Neuronal stem cell (in vitro differentiated cells): ENCODE results near the gene RAD17. TPM values are rescaled to one million over a fixed set of nuclear protein-coding genes. Genes with fewer than 3 reads are reported as not detected.

Experiments used
- DNase-seq: peaks from one replicate; pipeline ENCODE4 v3.0.0-alpha.2; 2013; ENCODE audit warnings: low spot score
- H2AFZ ChIP-seq: one replicate; pipeline ENCODE4 v1.6.1; 2013; ENCODE audit warnings: mild to moderate bottlenecking, low read length, inconsistent platforms
- H2AK5ac ChIP-seq: 2 replicates; pipeline ENCODE4 v1.6.1; 2013; ENCODE audit warnings: low read depth, mild to moderate bottlenecking, inconsistent platforms, low read length, moderate library complexity, mixed read lengths
- H2BK120ac ChIP-seq: 2 replicates; pipeline ENCODE4 v1.6.1; 2013; ENCODE audit warnings: low read depth, mild to moderate bottlenecking, inconsistent platforms, low read length, moderate library complexity, mixed read lengths
- H2BK12ac ChIP-seq: one replicate; pipeline ENCODE4 v1.6.1; 2013; ENCODE audit warnings: low read length, inconsistent platforms
- H2BK15ac ChIP-seq: 2 replicates; pipeline ENCODE4 v1.6.1; 2013; ENCODE audit warnings: mild to moderate bottlenecking, low read length, inconsistent platforms, mixed read lengths
- H2BK5ac ChIP-seq: one replicate; pipeline ENCODE4 v1.6.1; 2013; ENCODE audit warnings: inconsistent platforms, mild to moderate bottlenecking, low read length, moderate library complexity
- H3K14ac ChIP-seq: one replicate; pipeline ENCODE4 v1.6.1; 2013; ENCODE audit warnings: low read length, inconsistent platforms
- H3K18ac ChIP-seq: 2 replicates; pipeline ENCODE4 v1.6.1; 2013; ENCODE audit warnings: low read length, inconsistent platforms
- H3K23ac ChIP-seq: 2 replicates; pipeline ENCODE4 v1.6.1; 2013; ENCODE audit warnings: low read depth, mild to moderate bottlenecking, mixed read lengths, low read length, inconsistent platforms; ENCODE audit not compliant: poor library complexity
- H3K27ac ChIP-seq: replicated peaks from 3 replicates; pipeline ENCODE4 v1.5.1; 2013; ENCODE audit warnings: low read length, inconsistent platforms
- H3K27me3 ChIP-seq, 3 experiments: 2 replicates each; pipeline ENCODE4 v1.6.1; 2013; ENCODE audit warnings: low read length in 3 of 3, mild to moderate bottlenecking in 2 of 3, inconsistent platforms in 1 of 3, low read depth in 1 of 3, mixed read lengths in 1 of 3, moderate library complexity in 1 of 3; ENCODE audit not compliant: control insufficient read depth in 3 of 3, insufficient read depth in 3 of 3
- H3K36me3 ChIP-seq, 2 donors: replicated peaks in 1 of 2; 2 replicates each; pipeline ENCODE4 v1.6.1; 2013; ENCODE audit warnings: low read length in 2 of 2; ENCODE audit not compliant: control insufficient read depth in 2 of 2, insufficient read depth in 2 of 2
- H3K4ac ChIP-seq: 2 replicates; pipeline ENCODE4 v1.6.1; 2013; ENCODE audit warnings: inconsistent platforms, mild to moderate bottlenecking, low read length, moderate library complexity
- H3K4me1 ChIP-seq, 2 donors: 1 replicate in 1 of 2; 2 replicates in 1 of 2; pipeline ENCODE4 v1.6.1; 2013; ENCODE audit warnings: low read length in 2 of 2, low read depth in 1 of 2; ENCODE audit not compliant: control insufficient read depth in 2 of 2, insufficient read depth in 1 of 2
- H3K4me2 ChIP-seq: one replicate; pipeline ENCODE4 v1.6.1; 2013; ENCODE audit warnings: mild to moderate bottlenecking, low read length, inconsistent platforms; ENCODE audit not compliant: insufficient read depth, poor library complexity, severe bottlenecking
- H3K4me3 ChIP-seq, 2 donors: 2 replicates each; pipeline ENCODE4 v1.5.1; 2013; ENCODE audit warnings: low read length in 2 of 2, mild to moderate bottlenecking in 2 of 2, inconsistent platforms in 1 of 2, moderate library complexity in 1 of 2
- H3K79me1 ChIP-seq: one replicate; pipeline ENCODE4 v1.6.1; 2013; ENCODE audit warnings: low read depth, mild to moderate bottlenecking, inconsistent platforms, low read length, moderate library complexity
- H3K9ac ChIP-seq: one replicate; pipeline ENCODE4 v1.6.1; 2013; ENCODE audit warnings: mild to moderate bottlenecking, low read depth, low read length, inconsistent platforms; ENCODE audit not compliant: poor library complexity
- H3K9me3 ChIP-seq, 2 donors: replicated peaks in 1 of 2; 2 replicates each; pipeline versions ENCODE3 to v1.6.1; 2013; ENCODE audit warnings: low read length in 2 of 2, mild to moderate bottlenecking in 2 of 2, inconsistent platforms in 1 of 2, low read depth in 1 of 2, mixed read lengths in 1 of 2, moderate library complexity in 1 of 2; ENCODE audit not compliant: control insufficient read depth in 2 of 2, insufficient read depth in 1 of 2
- H4K8ac ChIP-seq: one replicate; pipeline ENCODE4 v1.6.1; 2013; ENCODE audit warnings: low read depth, mild to moderate bottlenecking, inconsistent platforms, low read length, moderate library complexity
- H4K91ac ChIP-seq: one replicate; pipeline ENCODE4 v1.6.1; 2013; ENCODE audit warnings: low read length, low read depth, mild to moderate bottlenecking, inconsistent platforms; ENCODE audit not compliant: poor library complexity
- WGBS, 2 donors: extraction: QIAGEN DNeasy Blood & Tissue Kit; methylation state at CpG; one replicate each; pipeline ENCODE4 v1.1.7; 2013; ENCODE audit warnings: missing lambda C conversion rate in 2 of 2, mixed read lengths in 1 of 2; ENCODE audit not compliant: insufficient read length in 2 of 2, insufficient replicate concordance in 1 of 2; ENCODE audit errors: extremely low coverage in 2 of 2; 5-methylcytosine and 5-hydroxymethylcytosine counted together
- polyA plus RNA-seq, 2 experiments: library from polyadenylated mRNA; stranded (reverse); fragments of 200-250 nt; gene quantifications; one replicate each; pipeline ENCODE4 v1.2.3, GENCODE V29; 2013

RAD17 gene
- polyA plus RNA-seq (2013, experiment 1 of 2), result 28.4 TPM
- polyA plus RNA-seq (2013, experiment 2 of 2), result 30.2 TPM

- H3K14ac ChIP-seq, result no peak within 1 kb of the TSS
- no peak within 1 kb of the TSS for H2BK15ac ChIP-seq
- no peak within 1 kb of the TSS for H4K8ac ChIP-seq
- peaks cover 16 to 48% of the 10 kb centered on the region in 2 donors for H3K36me3 ChIP-seq
- H3K79me1 ChIP-seq, result peaks cover 3% of the 10 kb centered on the region
- peak within 1 kb of the TSS; percentile 98 for H3K18ac ChIP-seq
- peak within 1 kb of the TSS; percentile 95 for H2AFZ ChIP-seq
- no peak within 1 kb of the TSS for H4K91ac ChIP-seq
- no peak within 1 kb of the TSS for H2BK12ac ChIP-seq
- H2BK120ac ChIP-seq, result no peak within 1 kb of the TSS
- H2AK5ac ChIP-seq, result no peak within 1 kb of the TSS
- H3K4me1 ChIP-seq, result peaks cover 2 to 8% of the 10 kb centered on the region in 2 donors
- DNase-seq, result peak; percentile 91
- H2BK5ac ChIP-seq, result peak within 1 kb of the TSS; percentile 84
- peak within 1 kb of the TSS; percentile 45 for H3K23ac ChIP-seq
- H3K4ac ChIP-seq, result no peak within 1 kb of the TSS
- WGBS, 2 donors, result no CpG with 5 or more reads among the region's 66 CpGs
- peak within 1 kb of the TSS; percentile 95 for H3K27ac ChIP-seq
- no peaks in the 10 kb centered on the region for H3K9me3 ChIP-seq
- H3K4me2 ChIP-seq, result peak within 1 kb of the TSS; percentile 71
- no peaks in the 10 kb centered on the region for H3K27me3 ChIP-seq
- peak within 1 kb of the TSS; percentile 90 to 92 for H3K4me3 ChIP-seq
- peak within 1 kb of the TSS; percentile 87 for H3K9ac ChIP-seq
Measured at GRCh38 chr5:69369340-69370121, at the start of gene RAD17, which contains the start of the genes AK6 and TAF9. TSS of gene RAD17 (plus strand) at chr5:69369818. CDS start at chr5:69372209, 2,391 bp downstream. TSS of gene AK6 (minus strand) at chr5:69369520. CDS start at chr5:69369490, 30 bp downstream. TSS of gene TAF9 (minus strand) at chr5:69369520. CDS start at chr5:69365737, 3,783 bp downstream.

GRCh38 chr5:69326365-69326764 lies 43.3 kb upstream of the RAD17 start:
- Histone ChIP-seq H2BK5ac (no peak overlapping the region), H3K79me1 (peaks cover 1% of the 10 kb centered on the region), H2AK5ac (no peak overlapping the region), H3K27ac (no peak overlapping the region), H3K23ac (no peak overlapping the region), H4K91ac (no peak overlapping the region), H3K14ac (no peak overlapping the region), H3K4me3 (no peak overlapping the region), H3K9me3 (no peaks in the 10 kb centered on the region), H2BK15ac (no peak overlapping the region), H2BK120ac (no peak overlapping the region), H2BK12ac (no peak overlapping the region), H3K27me3 (no peaks in the 10 kb centered on the region), H2AFZ (no peak overlapping the region), H3K18ac (no peak overlapping the region), H4K8ac (no peak overlapping the region), H3K4me1 (no peaks in the 10 kb centered on the region), H3K4me2 (no peak overlapping the region), H3K9ac (no peak overlapping the region), H3K36me3 (no peaks in the 10 kb centered on the region), H3K4ac (no peak overlapping the region)
- no peak for DNase-seq
- WGBS, 2 donors, result no CpG with 5 or more reads among the region's 1 CpG

- Histone ChIP-seq H3K4me2 (no peak overlapping the region), H3K4me1 (no peaks in the 10 kb centered on the region), H2AFZ (no peak overlapping the region), H3K4me3 (no peak overlapping the region), H3K14ac (no peak overlapping the region), H2AK5ac (no peak overlapping the region), H2BK15ac (no peak overlapping the region), H3K27me3 (no peaks in the 10 kb centered on the region), H4K91ac (no peak overlapping the region), H3K18ac (no peak overlapping the region), H3K36me3 (no peaks in the 10 kb centered on the region), H2BK5ac (no peak overlapping the region), H3K27ac (no peak overlapping the region), H3K23ac (no peak overlapping the region), H3K4ac (no peak overlapping the region), H2BK120ac (no peak overlapping the region), H2BK12ac (no peak overlapping the region), H3K9ac (no peak overlapping the region), H3K9me3 (no peaks in the 10 kb centered on the region), H4K8ac (no peak overlapping the region), H3K79me1 (no peaks in the 10 kb centered on the region)
- WGBS, 2 donors, result no CpG with 5 or more reads among the region's 9 CpGs
- no peak for DNase-seq
Measured at GRCh38 chr5:69329905-69330489, 39.6 kb upstream of the RAD17 start.
